ENCODE results near the gene C12orf76.
A peak's percentile ranks its signal among the peaks of the same experiment; 100 is the strongest.
"Not testable (repeated sequence)": the region's sequence is repeated elsewhere in the genome, so short reads cannot be mapped to it uniquely, and the experiment has no call there.

C12orf76 gene

GRCh38 chr12:110020956-110021355 is 27.4 kb downstream of the C12orf76 start:
- no peak for DNase-seq

GRCh38 chr12:110015132-110015531 is 33.2 kb downstream of the C12orf76 start:
- DNase-seq: no peak

DNA sequence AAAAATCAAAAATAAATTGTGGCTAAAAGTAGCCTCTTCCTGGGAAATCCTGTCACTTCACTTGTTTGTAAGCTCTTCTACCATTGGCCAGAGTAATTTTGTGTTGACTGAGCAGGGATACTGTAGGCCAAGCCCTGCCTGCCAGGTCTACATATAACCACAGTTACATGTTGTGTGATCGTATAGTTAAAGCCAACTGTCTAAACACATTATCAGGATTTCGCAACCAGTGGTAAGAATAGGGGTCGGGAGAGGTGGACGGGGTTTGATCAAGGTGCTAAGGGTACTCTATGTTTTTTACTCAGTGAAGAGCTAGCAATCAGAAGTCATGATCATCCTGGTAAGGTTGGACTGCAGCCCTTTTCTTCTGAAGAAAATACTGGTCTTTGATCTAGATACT is 35.7 kb downstream of the C12orf76 start:
- no peak for DNase-seq

DNA sequence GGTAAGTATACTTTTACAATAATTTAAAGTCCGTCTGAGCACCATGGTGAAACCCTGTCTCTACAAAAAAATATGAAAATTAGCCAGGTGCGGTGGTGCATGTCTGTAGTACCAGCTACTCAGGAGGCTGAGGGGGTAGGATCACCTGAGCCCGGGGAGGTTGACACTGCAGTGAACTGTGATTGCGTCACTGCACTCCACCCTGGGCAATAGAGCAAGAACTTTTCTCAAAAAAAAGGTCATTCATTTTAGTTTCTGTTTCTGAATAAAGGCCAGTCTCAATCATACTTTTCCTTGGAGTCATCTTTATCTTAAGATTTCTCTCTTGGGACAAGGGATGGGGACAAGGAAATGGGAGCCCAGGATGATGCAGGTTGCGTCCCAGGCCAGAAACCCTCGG is 36.2 kb downstream of the C12orf76 start:
- no peak for DNase-seq

GRCh38 chr12:110010853-110011723 is 37.2 kb downstream of the C12orf76 start:
- DNase-seq: no peak

- not testable (repeated sequence) for DNase-seq
Measured at GRCh38 chr12:110008681-110009398, 39.5 kb downstream of the C12orf76 start.

GRCh38 chr12:110007881-110008280 is 40.4 kb downstream of the C12orf76 start:
- DNase-seq: no peak

DNA sequence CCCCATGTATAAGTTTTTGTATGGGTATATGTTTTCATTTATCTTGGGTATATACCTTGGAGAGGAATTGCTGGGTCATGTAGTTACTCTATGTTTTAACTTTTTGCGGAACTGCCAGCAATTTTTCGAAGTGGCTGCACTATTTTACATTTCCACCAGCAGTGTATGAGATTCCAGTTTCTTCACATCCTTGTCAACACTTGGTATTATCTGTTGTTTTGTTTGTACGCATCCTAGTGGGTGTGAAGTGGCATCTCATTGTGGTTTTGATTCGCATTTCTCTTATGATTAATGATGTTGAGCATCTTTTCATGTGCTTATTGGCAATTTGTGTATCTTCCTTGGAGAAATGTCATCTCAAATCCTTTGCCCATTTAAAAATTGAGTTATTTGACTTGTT is 42.2 kb downstream of the C12orf76 start:
- no peak for DNase-seq

DNA sequence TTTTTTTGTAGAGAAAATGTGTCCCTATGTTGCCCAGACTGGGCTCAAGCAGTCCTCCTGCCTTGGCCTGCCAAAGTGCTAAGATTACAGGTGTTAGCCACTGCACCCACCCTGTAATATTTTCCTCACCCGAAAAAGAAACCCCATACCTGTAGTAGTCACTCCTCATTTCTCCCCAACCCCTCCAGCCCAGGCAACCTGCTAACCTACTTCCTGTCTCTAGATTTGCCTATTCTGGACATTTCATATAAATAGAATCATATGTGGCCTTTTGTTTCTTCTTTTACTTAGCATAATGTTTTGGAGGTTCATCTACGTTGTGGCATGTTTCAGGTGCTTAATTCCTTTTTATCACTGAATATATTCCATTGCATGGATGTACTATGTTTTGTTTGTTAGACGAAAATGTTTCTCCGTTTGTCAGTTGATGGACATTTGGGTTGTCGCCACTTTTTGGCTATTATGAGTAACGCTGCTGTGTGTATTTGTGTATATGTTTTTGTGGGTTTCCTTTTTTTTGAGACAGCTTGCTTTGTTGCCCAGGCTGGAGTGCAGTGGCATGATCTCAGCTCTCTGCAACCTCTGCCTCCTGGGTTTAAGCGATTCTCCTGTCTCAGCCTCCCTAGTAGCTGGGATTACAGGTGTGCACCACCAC is 42.9 kb downstream of the C12orf76 start:
- no peak for DNase-seq

DNA sequence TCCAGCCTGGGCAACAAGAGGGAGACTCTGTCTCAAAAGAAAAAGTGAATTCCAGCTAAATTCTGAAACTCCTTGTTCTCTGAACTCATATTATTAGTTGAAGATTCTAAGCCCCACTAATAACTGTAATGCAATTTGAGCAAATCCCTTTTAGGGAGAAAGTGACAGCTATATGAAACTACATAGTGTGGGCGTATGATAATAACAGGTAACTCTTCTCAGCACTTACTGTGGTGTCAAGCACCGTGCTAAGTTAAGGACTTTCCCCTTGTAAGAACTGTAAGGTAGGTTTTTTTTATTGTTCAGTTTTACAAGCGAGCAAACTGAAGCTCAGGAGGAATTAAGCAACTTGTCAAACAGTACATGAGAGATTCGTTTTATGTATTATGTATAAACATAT is 43.7 kb downstream of the C12orf76 start:
- DNase-seq: no peak

- no peak for DNase-seq
Measured at GRCh38 chr12:110002676-110003515, 45.4 kb downstream of the C12orf76 start.

GRCh38 chr12:110001596-110001995 is 46.7 kb downstream of the C12orf76 start:
- no peak for DNase-seq

GRCh38 chr12:109999983-110000505 is 48.3 kb downstream of the C12orf76 start:
- no peak for DNase-seq

- no peak for DNase-seq
Measured at GRCh38 chr12:109999649-109999971, 48.7 kb downstream of the C12orf76 start.

- peak; percentile 79 for DNase-seq
Measured at GRCh38 chr12:109998904-109999648, 49.2 kb downstream of the C12orf76 start, which contains the start of gene ANKRD13A. Gene ANKRD13A, plus strand, starts transcription at chr12:109999430. Its CDS starts 259 bp downstream, at chr12:109999689.

- DNase-seq: no peak
Measured at GRCh38 chr12:109998241-109998903, 50.0 kb downstream of the C12orf76 start.

- DNase-seq: no peak
Measured at GRCh38 chr12:109997393-109997792, 50.9 kb downstream of the C12orf76 start.

DNA sequence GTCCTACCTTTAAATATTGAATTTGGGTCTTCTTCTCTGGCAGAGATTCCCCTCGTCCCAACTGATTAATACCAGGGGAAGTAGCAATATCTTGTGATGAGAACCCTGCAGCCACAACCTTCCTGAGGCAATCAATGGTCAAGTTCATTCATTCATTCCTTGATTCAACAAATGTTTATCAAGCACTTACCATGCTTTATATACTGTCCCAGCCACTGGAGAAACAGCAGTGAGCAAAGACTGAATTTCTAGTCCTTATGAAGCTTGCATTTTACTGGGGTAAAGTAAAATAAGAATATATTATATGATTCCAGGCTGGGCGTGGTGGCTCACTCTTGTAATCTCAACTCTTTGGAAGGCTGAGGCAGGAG is 51.9 kb downstream of the C12orf76 start:
- no peak for DNase-seq

DNA sequence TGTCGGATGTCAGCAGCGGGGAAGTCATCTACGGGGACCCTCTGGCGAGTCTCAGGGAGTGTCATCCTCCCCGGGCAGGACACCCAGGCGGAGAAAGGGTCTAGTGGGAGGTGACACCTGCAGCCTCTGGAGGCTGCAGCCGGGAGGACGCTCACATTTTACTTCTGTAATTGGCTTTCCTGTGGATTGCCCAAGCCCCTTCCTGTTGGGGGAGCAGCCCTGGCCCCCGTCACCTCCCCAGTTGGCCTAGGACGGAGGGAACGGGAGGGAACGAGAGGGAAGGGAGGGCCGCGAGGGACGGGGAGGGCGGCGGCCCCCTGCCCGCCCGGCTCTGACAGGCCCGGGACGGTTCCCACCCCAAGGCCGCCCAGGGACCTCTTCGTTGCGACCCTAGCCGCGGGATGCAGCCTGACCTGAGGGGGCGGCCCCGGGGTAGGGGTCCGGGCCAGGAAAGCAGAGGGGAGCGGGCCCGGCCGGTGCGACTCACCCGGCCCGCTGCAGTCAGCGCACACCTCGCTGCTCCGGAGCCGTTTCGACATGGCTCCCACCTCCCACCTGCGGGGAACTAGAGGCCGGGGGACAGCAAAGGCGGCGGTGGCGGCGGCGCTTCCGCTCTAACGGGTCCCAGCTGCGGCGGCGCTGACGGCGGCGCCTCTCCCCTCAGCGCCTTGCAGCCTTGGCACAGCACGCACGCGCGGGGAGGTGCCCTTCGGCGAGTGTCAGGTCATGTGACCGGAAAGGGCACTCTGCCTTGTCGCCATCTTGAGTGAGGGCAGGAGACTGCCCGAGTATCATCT is 52.4 kb downstream of the C12orf76 start, which contains the start of gene GIT2:
GIT2 (minus strand) TSS at position 683 of the 797 bp plus-strand sequence; CDS start at position 539, 144 bp downstream.
- DNase-seq: peak; percentile 90

GRCh38 chr12:109995361-109995685 is 53.0 kb downstream of the C12orf76 start:
- no peak for DNase-seq

Data from effector CD8-positive, alpha-beta T cell (primary cell).